GM19099 (cell line): ENCODE results near the gene ZNF423.

Experiments
- POLR2A ChIP-seq: IDR thresholded peaks from 3 replicates; pipeline ENCODE4 v1.6.1; 2011; ENCODE audit warnings: low read depth; ENCODE audit not compliant: insufficient read length; ENCODE audit errors: extremely low read depth

ZNF423 gene

GRCh38 chr16:49516382-49517036, 339.4 kb downstream of the ZNF423 start:
- TF ChIP-seq POLR2A: no peak

- TF ChIP-seq POLR2A: no peak
Observed at GRCh38 chr16:49515861-49516260, 340.1 kb downstream of the ZNF423 start.

- TF ChIP-seq POLR2A: no peak
Observed at GRCh38 chr16:49515016-49515565, 340.8 kb downstream of the ZNF423 start.

- no peak for TF ChIP-seq POLR2A
Observed at GRCh38 chr16:49514073-49514980, 341.6 kb downstream of the ZNF423 start.

- TF ChIP-seq POLR2A: no peak
Observed at GRCh38 chr16:49513040-49513439, 342.9 kb downstream of the ZNF423 start.

- TF ChIP-seq POLR2A: no peak
Observed at GRCh38 chr16:49510654-49511305, 345.1 kb downstream of the ZNF423 start.

- TF ChIP-seq POLR2A: no peak
Observed at GRCh38 chr16:49510141-49510540, 345.8 kb downstream of the ZNF423 start.

GRCh38 chr16:49505556-49505955, 350.4 kb downstream of the ZNF423 start:
- TF ChIP-seq POLR2A: no peak

GRCh38 chr16:49504626-49505025, 351.3 kb downstream of the ZNF423 start:
- TF ChIP-seq POLR2A: no peak

GRCh38 chr16:49504023-49504364, 351.9 kb downstream of the ZNF423 start:
- TF ChIP-seq POLR2A: no peak

GRCh38 chr16:49503256-49504022, 352.5 kb downstream of the ZNF423 start:
- TF ChIP-seq POLR2A: no peak

GRCh38 chr16:49502136-49502881, 353.6 kb downstream of the ZNF423 start:
- no peak for TF ChIP-seq POLR2A

GRCh38 chr16:49499869-49500610, 355.9 kb downstream of the ZNF423 start:
- TF ChIP-seq POLR2A: no peak

GRCh38 chr16:49499414-49499785, 356.5 kb downstream of the ZNF423 start:
- TF ChIP-seq POLR2A: no peak
